ENCODE results near the gene PYHIN1.

- TF ChIP-seq POLR2A (IDR thresholded peaks at IDR 0.05; ENCODE audit: control extremely low read depth in 1 of 2, low read depth in 2 of 2, low read length in 2 of 2) = no peak
- TF ChIP-seq RBBP5 (IDR thresholded peaks at IDR 0.05; ENCODE audit: borderline replicate concordance, low read depth, low read length) = no peak
- TF ChIP-seq CTCF (IDR thresholded peaks at IDR 0.05; ENCODE audit: control extremely low read depth in 1 of 3, insufficient read depth in 1 of 3, low read depth in 1 of 3, low read length in 3 of 3) = no peak
- no peak for TF ChIP-seq SP2 (IDR thresholded peaks at IDR 0.05; ENCODE audit: low read length)
Observed at GRCh38 chr1:158978730-158979129, 47.4 kb downstream of the PYHIN1 start.

Measured in H1 (cell line).